Stimulated activated naive CD4-positive, alpha-beta T cell treated with Interleukin-2 at 50 U/mL for 16 hours (primary cell): Measurements from ENCODE around the gene ZFTA.
"Not testable (repeated sequence)": the region's sequence is repeated elsewhere in the genome, so short reads cannot be mapped to it uniquely, and the experiment has no call there.

Experiments
- DNase-seq: peaks from one replicate; lab custom pipeline; 2025; lab: John Stamatoyannopoulos, UW

The ZFTA gene

GRCh38 chr11:63768237-63769041, at the start of gene ZFTA:
Gene ZFTA (minus strand): TSS chr11:63768775. CDS start chr11:63768622, 153 bp downstream.
- peak; percentile 48 for DNase-seq

GRCh38 chr11:63817758-63818498, 49.4 kb upstream of the ZFTA start:
- no peak for DNase-seq

- no peak for DNase-seq
Observed at GRCh38 chr11:63816732-63817131, 48.2 kb upstream of the ZFTA start.

GRCh38 chr11:63816166-63816565, 47.6 kb upstream of the ZFTA start:
- DNase-seq: no peak

GRCh38 chr11:63814383-63814736, 45.8 kb upstream of the ZFTA start:
- DNase-seq: no peak

GRCh38 chr11:63813563-63814382, 45.2 kb upstream of the ZFTA start:
- peak; percentile 26 for DNase-seq

GRCh38 chr11:63813035-63813562, 44.5 kb upstream of the ZFTA start, which contains the start of gene SPINDOC:
Gene SPINDOC (plus strand): TSS chr11:63813456. CDS start chr11:63813687, 231 bp downstream.
- DNase-seq: peak; percentile 65

- DNase-seq: no peak
Observed at GRCh38 chr11:63811522-63811921, 42.9 kb upstream of the ZFTA start.

- not testable (repeated sequence) for DNase-seq
Observed at GRCh38 chr11:63810383-63810782, 41.8 kb upstream of the ZFTA start.

GRCh38 chr11:63805844-63806415, 37.4 kb upstream of the ZFTA start:
- no peak for DNase-seq

- DNase-seq: no peak
Observed at GRCh38 chr11:63804259-63804658, 35.7 kb upstream of the ZFTA start.

- no peak for DNase-seq
Observed at GRCh38 chr11:63802637-63803414, 34.3 kb upstream of the ZFTA start.

- DNase-seq: no peak
Observed at GRCh38 chr11:63800921-63801320, 32.3 kb upstream of the ZFTA start.

- no peak for DNase-seq
Observed at GRCh38 chr11:63795066-63795465, 26.5 kb upstream of the ZFTA start.

GRCh38 chr11:63793161-63793560, 24.6 kb upstream of the ZFTA start:
- no peak for DNase-seq

GRCh38 chr11:63791495-63792167, 23.1 kb upstream of the ZFTA start:
- no peak for DNase-seq

- no peak for DNase-seq
Observed at GRCh38 chr11:63785823-63786222, 17.2 kb upstream of the ZFTA start.

- DNase-seq: no peak
Observed at GRCh38 chr11:63783925-63784592, 15.5 kb upstream of the ZFTA start.

GRCh38 chr11:63782749-63783148, 14.2 kb upstream of the ZFTA start:
- DNase-seq: no peak

GRCh38 chr11:63779039-63779438, 10.5 kb upstream of the ZFTA start:
- no peak for DNase-seq
